HL-60 (cell line): Measurements from ENCODE around the gene PARD6B.

Source experiments
- CTCF ChIP-seq: IDR thresholded peaks from one replicate; pipeline ENCODE4 v1.5.1; 2011; ENCODE audit warnings: low read length, control low read depth, inconsistent platforms; ENCODE audit not compliant: insufficient read depth
- POLR2AphosphoS5 ChIP-seq: IDR thresholded peaks from 2 replicates; pipeline ENCODE4 v1.6.1; 2012; ENCODE audit warnings: low read depth
- REST ChIP-seq: IDR thresholded peaks from 2 replicates; pipeline ENCODE4 v1.6.1; 2012; ENCODE audit warnings: low read depth; ENCODE audit not compliant: insufficient replicate concordance

GRCh38 chr20:50765674-50766073, 34.3 kb downstream of the PARD6B start:
- TF ChIP-seq CTCF (no peak), REST (no peak), POLR2AphosphoS5 (no peak)
